Measurements from ENCODE around the gene EED. TPM values are rescaled to one million over a fixed set of nuclear protein-coding genes. Genes with fewer than 3 reads are reported as not detected.

EED gene
- total RNA-seq, 6 donors from 2014 or later: 6.7 to 43.1 (median 16.0) TPM

GRCh38 chr11:86245369-86246292 lies 1.1 kb downstream of the EED start:
- Histone ChIP-seq H3K36me3 (no peaks in the 10 kb centered on the region), H3K27me3 (no peaks in the 10 kb centered on the region), H3K4me3 (peak overlapping the region; percentile 67 to 89 (median 72)), H3K4me1 (peaks cover 10 to 40% (median 21%) of the 10 kb centered on the region in 4 donors), H3K9me3 (no peaks in the 10 kb centered on the region), H3K27ac (peak overlapping the region; percentile 92 to 98 (median 95))
- ATAC-seq (ENCODE audit: low FRiP score in 2 of 2) (peak; percentile 19 to 29), DNase-seq (peak; percentile 20 to 22)
- TF ChIP-seq POLR2A (IDR thresholded peaks at IDR 0.05): no peak
- no peak for TF ChIP-seq EP300 (IDR thresholded peaks at IDR 0.05)
- TF ChIP-seq CTCF (IDR thresholded peaks at IDR 0.05): no peak
- no peak for TF ChIP-seq POLR2AphosphoS5 (IDR thresholded peaks at IDR 0.05)
- 2% methylated on average over 38 of the region's 38 CpGs for WGBS, 2 donors

- H3K9me3 ChIP-seq: no peaks in the 10 kb centered on the region
- 62 to 68% methylated on average over 5 of the region's 5 CpGs for WGBS, 2 donors
- H3K4me1 ChIP-seq: peaks cover 10 to 40% (median 21%) of the 10 kb centered on the region in 4 donors
- DNase-seq: no peak
- no peak for ATAC-seq (ENCODE audit: low FRiP score in 2 of 2)
- peak overlapping the region in 1 of 4 donors; percentile 98 for H3K27ac ChIP-seq
- H3K4me3 ChIP-seq: peak overlapping the region in 3 of 4 donors; percentile 67 to 89 (median 70)
- TF ChIP-seq POLR2A (IDR thresholded peaks at IDR 0.05) (no peak), EP300 (IDR thresholded peaks at IDR 0.05) (no peak), CTCF (IDR thresholded peaks at IDR 0.05) (no peak), POLR2AphosphoS5 (IDR thresholded peaks at IDR 0.05) (no peak)
- H3K36me3 ChIP-seq: no peaks in the 10 kb centered on the region
- H3K27me3 ChIP-seq: no peaks in the 10 kb centered on the region
Observed at GRCh38 chr11:86246293-86246675, 1.7 kb downstream of the EED start.

GRCh38 chr11:86247608-86248007 lies 3.1 kb downstream of the EED start:
- H3K36me3 ChIP-seq: peaks cover 0 to 1% (median 0%) of the 10 kb centered on the region in 4 donors
- H3K9me3 ChIP-seq: no peaks in the 10 kb centered on the region
- no peaks in the 10 kb centered on the region for H3K27me3 ChIP-seq
- no peak for ATAC-seq (ENCODE audit: low FRiP score in 2 of 2)
- H3K27ac ChIP-seq: no peak overlapping the region
- no peak overlapping the region for H3K4me3 ChIP-seq
- peaks cover 10 to 40% (median 21%) of the 10 kb centered on the region in 4 donors for H3K4me1 ChIP-seq
- no peak for DNase-seq
- WGBS, 2 donors: 90 to 93% methylated on average over 1 of the region's 1 CpG
- TF ChIP-seq EP300 (IDR thresholded peaks at IDR 0.05): no peak
- no peak for TF ChIP-seq CTCF (IDR thresholded peaks at IDR 0.05)

- no peak for TF ChIP-seq POLR2A (IDR thresholded peaks at IDR 0.05)
- TF ChIP-seq EP300 (IDR thresholded peaks at IDR 0.05): no peak
- no peak for TF ChIP-seq POLR2AphosphoS5 (IDR thresholded peaks at IDR 0.05)
- no peak for TF ChIP-seq CTCF (IDR thresholded peaks at IDR 0.05)
- WGBS, 2 donors: 84 to 86% methylated on average over 4 of the region's 4 CpGs
- no peaks in the 10 kb centered on the region for H3K9me3 ChIP-seq
- no peak overlapping the region for H3K27ac ChIP-seq
- DNase-seq (no peak), ATAC-seq (ENCODE audit: low FRiP score in 2 of 2) (no peak)
- H3K4me3 ChIP-seq: no peak overlapping the region
- H3K27me3 ChIP-seq: no peaks in the 10 kb centered on the region
- peaks cover 0 to 2% (median 0%) of the 10 kb centered on the region in 4 donors for H3K36me3 ChIP-seq
- H3K4me1 ChIP-seq: peaks cover 10 to 40% (median 20%) of the 10 kb centered on the region in 4 donors
Observed at GRCh38 chr11:86248609-86249008, 4.1 kb downstream of the EED start.
